Activated CD8-positive, alpha-beta memory T cell treated with anti-CD3 and anti-CD28 coated beads, Interleukin-2, amount 50 U/mL, for 48 hours (primary cell): ENCODE data around the gene PDIA5.

Experiments
- DNase-seq: peaks from one replicate; pipeline ENCODE4 v3.0.0-alpha.2; 2020

The PDIA5 gene

GRCh38 chr3:123066896-123067688 lies at the start of gene PDIA5:
PDIA5 (plus strand) TSS chr3:123067025; CDS start chr3:123067165, 140 bp downstream.
- peak; percentile 88 for DNase-seq

GRCh38 chr3:123018683-123019082 lies 48.1 kb upstream of the PDIA5 start:
- DNase-seq, result no peak

- no peak for DNase-seq
Observed at GRCh38 chr3:123019161-123019560, 47.7 kb upstream of the PDIA5 start.

- DNase-seq, result no peak
Observed at GRCh38 chr3:123019591-123019990, 47.2 kb upstream of the PDIA5 start.

- no peak for DNase-seq
Observed at GRCh38 chr3:123020709-123021108, 46.1 kb upstream of the PDIA5 start.

GRCh38 chr3:123021388-123021787 lies 45.4 kb upstream of the PDIA5 start:
- DNase-seq, result no peak

- DNase-seq, result no peak
Observed at GRCh38 chr3:123021996-123022510, 44.8 kb upstream of the PDIA5 start.

- no peak for DNase-seq
Observed at GRCh38 chr3:123024056-123024455, 42.8 kb upstream of the PDIA5 start.

GRCh38 chr3:123025642-123026521 lies 40.9 kb upstream of the PDIA5 start:
- no peak for DNase-seq

- peak; percentile 51 for DNase-seq
Observed at GRCh38 chr3:123026565-123027291, 40.1 kb upstream of the PDIA5 start.

GRCh38 chr3:123027292-123028232 lies 39.3 kb upstream of the PDIA5 start, which contains the start of gene SEMA5B:
SEMA5B (minus strand) TSS chr3:123027763; CDS start chr3:122961263, 66,500 bp downstream.
- peak; percentile 63 for DNase-seq

- peak; percentile 50 for DNase-seq
Observed at GRCh38 chr3:123028233-123028828, 38.5 kb upstream of the PDIA5 start.

GRCh38 chr3:123031051-123031450 lies 35.8 kb upstream of the PDIA5 start:
- no peak for DNase-seq

GRCh38 chr3:123032057-123032456 lies 34.8 kb upstream of the PDIA5 start:
- DNase-seq, result no peak

GRCh38 chr3:123034120-123034519 lies 32.7 kb upstream of the PDIA5 start:
- no peak for DNase-seq

GRCh38 chr3:123034996-123035395 lies 31.8 kb upstream of the PDIA5 start:
- DNase-seq, result no peak

GRCh38 chr3:123036352-123037014 lies 30.3 kb upstream of the PDIA5 start:
- no peak for DNase-seq

GRCh38 chr3:123037015-123037375 lies 29.8 kb upstream of the PDIA5 start:
- no peak for DNase-seq

GRCh38 chr3:123038751-123039150 lies 28.1 kb upstream of the PDIA5 start:
- no peak for DNase-seq

- DNase-seq, result no peak
Observed at GRCh38 chr3:123039178-123039577, 27.6 kb upstream of the PDIA5 start.

- no peak for DNase-seq
Observed at GRCh38 chr3:123042413-123042812, 24.4 kb upstream of the PDIA5 start.
